ENCODE measurements around the gene RNLS.

RNLS gene

GRCh38 chr10:88463811-88464210, 119.3 kb downstream of the RNLS start:
- H3K4me3 ChIP-seq (ENCODE audit: insufficient read depth, low read length, poor library complexity, severe bottlenecking), result no peak overlapping the region
- no peak overlapping the region for H2AFZ ChIP-seq (ENCODE audit: low read depth, low read length, severe bottlenecking)
- no peaks in the 10 kb centered on the region for H3K79me2 ChIP-seq (ENCODE audit: insufficient read depth, low read length)
- no peaks in the 10 kb centered on the region for H3K9me2 ChIP-seq (replicated peaks; ENCODE audit: insufficient read depth, low read length)
- no peak overlapping the region for H3K9ac ChIP-seq (ENCODE audit: low read length)
- H3K27ac ChIP-seq (ENCODE audit: low read depth, low read length), result no peak overlapping the region
- TF ChIP-seq EZH2phosphoT487 (conservative IDR thresholded peaks at IDR 0.05; ENCODE audit: low read length) (no peak), CTCF (IDR thresholded peaks at IDR 0.05; ENCODE audit: insufficient read depth, low read length, poor library complexity, severe bottlenecking) (no peak)
- H3K9me3 ChIP-seq (ENCODE audit: insufficient read depth, low read length), result no peaks in the 10 kb centered on the region
- H4K20me1 ChIP-seq (ENCODE audit: low read depth, low read length), result no peaks in the 10 kb centered on the region
- no peaks in the 10 kb centered on the region for H3K36me3 ChIP-seq (ENCODE audit: low read length)
- H3F3A ChIP-seq (ENCODE audit: insufficient read depth), result no peaks in the 10 kb centered on the region
- H3K4me2 ChIP-seq (ENCODE audit: low read depth, low read length, poor library complexity, severe bottlenecking), result no peak overlapping the region
- H3K27me3 ChIP-seq (ENCODE audit: low read length), result no peaks in the 10 kb centered on the region

GRCh38 chr10:88461426-88461825, 121.7 kb downstream of the RNLS start:
- Histone ChIP-seq H3K4me3 (ENCODE audit: insufficient read depth, low read length, poor library complexity, severe bottlenecking) (no peak overlapping the region), H3K9ac (ENCODE audit: low read length) (no peak overlapping the region), H4K20me1 (ENCODE audit: low read depth, low read length) (no peaks in the 10 kb centered on the region), H3K27me3 (ENCODE audit: low read length) (no peaks in the 10 kb centered on the region), H3F3A (ENCODE audit: insufficient read depth) (no peaks in the 10 kb centered on the region), H3K4me2 (ENCODE audit: low read depth, low read length, poor library complexity, severe bottlenecking) (no peak overlapping the region), H3K27ac (ENCODE audit: low read depth, low read length) (no peak overlapping the region), H3K36me3 (ENCODE audit: low read length) (no peaks in the 10 kb centered on the region), H3K9me2 (replicated peaks; ENCODE audit: insufficient read depth, low read length) (no peaks in the 10 kb centered on the region), H2AFZ (ENCODE audit: low read depth, low read length, severe bottlenecking) (no peak overlapping the region), H3K9me3 (ENCODE audit: insufficient read depth, low read length) (no peaks in the 10 kb centered on the region), H3K79me2 (ENCODE audit: insufficient read depth, low read length) (no peaks in the 10 kb centered on the region)
- TF ChIP-seq CTCF (IDR thresholded peaks at IDR 0.05; ENCODE audit: insufficient read depth, low read length, poor library complexity, severe bottlenecking) (no peak), EZH2phosphoT487 (conservative IDR thresholded peaks at IDR 0.05; ENCODE audit: low read length) (no peak)

GRCh38 chr10:88459530-88459929, 123.6 kb downstream of the RNLS start:
- H3K4me3 ChIP-seq (ENCODE audit: insufficient read depth, low read length, poor library complexity, severe bottlenecking), result no peak overlapping the region
- no peak overlapping the region for H3K9ac ChIP-seq (ENCODE audit: low read length)
- no peaks in the 10 kb centered on the region for H3K79me2 ChIP-seq (ENCODE audit: insufficient read depth, low read length)
- no peaks in the 10 kb centered on the region for H4K20me1 ChIP-seq (ENCODE audit: low read depth, low read length)
- no peaks in the 10 kb centered on the region for H3K36me3 ChIP-seq (ENCODE audit: low read length)
- no peak for TF ChIP-seq CTCF (IDR thresholded peaks at IDR 0.05; ENCODE audit: insufficient read depth, low read length, poor library complexity, severe bottlenecking)
- no peak for TF ChIP-seq EZH2phosphoT487 (conservative IDR thresholded peaks at IDR 0.05; ENCODE audit: low read length)
- no peaks in the 10 kb centered on the region for H3K9me3 ChIP-seq (ENCODE audit: insufficient read depth, low read length)
- no peak overlapping the region for H2AFZ ChIP-seq (ENCODE audit: low read depth, low read length, severe bottlenecking)
- no peaks in the 10 kb centered on the region for H3F3A ChIP-seq (ENCODE audit: insufficient read depth)
- no peak overlapping the region for H3K4me2 ChIP-seq (ENCODE audit: low read depth, low read length, poor library complexity, severe bottlenecking)
- H3K9me2 ChIP-seq (replicated peaks; ENCODE audit: insufficient read depth, low read length), result no peaks in the 10 kb centered on the region
- H3K27me3 ChIP-seq (ENCODE audit: low read length), result no peaks in the 10 kb centered on the region
- no peak overlapping the region for H3K27ac ChIP-seq (ENCODE audit: low read depth, low read length)
